ENCODE results near the gene BROX.

DNA sequence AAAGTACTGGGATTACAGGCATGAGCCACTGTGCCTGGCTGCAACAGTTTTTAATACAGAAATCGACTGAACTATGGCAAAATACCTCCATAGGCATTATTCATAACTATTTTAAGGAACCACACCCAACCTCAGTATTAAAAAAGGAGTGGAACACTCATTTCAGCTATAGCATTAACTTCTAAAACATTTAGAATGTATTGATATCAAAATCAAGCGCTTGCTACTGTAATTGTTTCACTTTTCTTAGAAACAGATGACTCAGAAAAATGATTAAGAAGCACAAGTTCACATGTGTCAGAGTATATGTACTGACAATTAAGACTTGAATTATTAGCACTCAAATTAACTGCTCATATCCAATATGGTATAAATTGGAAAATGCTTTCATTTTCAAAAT lies 15.2 kb upstream of the BROX start:
- TF ChIP-seq, protein P1, sequence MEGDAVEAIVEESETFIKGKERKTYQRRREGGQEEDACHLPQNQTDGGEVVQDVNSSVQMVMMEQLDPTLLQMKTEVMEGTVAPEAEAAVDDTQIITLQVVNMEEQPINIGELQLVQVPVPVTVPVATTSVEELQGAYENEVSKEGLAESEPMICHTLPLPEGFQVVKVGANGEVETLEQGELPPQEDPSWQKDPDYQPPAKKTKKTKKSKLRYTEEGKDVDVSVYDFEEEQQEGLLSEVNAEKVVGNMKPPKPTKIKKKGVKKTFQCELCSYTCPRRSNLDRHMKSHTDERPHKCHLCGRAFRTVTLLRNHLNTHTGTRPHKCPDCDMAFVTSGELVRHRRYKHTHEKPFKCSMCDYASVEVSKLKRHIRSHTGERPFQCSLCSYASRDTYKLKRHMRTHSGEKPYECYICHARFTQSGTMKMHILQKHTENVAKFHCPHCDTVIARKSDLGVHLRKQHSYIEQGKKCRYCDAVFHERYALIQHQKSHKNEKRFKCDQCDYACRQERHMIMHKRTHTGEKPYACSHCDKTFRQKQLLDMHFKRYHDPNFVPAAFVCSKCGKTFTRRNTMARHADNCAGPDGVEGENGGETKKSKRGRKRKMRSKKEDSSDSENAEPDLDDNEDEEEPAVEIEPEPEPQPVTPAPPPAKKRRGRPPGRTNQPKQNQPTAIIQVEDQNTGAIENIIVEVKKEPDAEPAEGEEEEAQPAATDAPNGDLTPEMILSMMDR (IDR thresholded peaks at IDR 0.05): no peak
- no peak for TF ChIP-seq POLR2A (IDR thresholded peaks at IDR 0.05)
- TF ChIP-seq EP300 (IDR thresholded peaks at IDR 0.05): no peak
